NCI-H526 treated with DMSO at 0.1 percent for 48 hours (cell line): ENCODE data around the gene HIC2.
"Not testable (repeated sequence)": the region's sequence is repeated elsewhere in the genome, so short reads cannot be mapped to it uniquely, and the experiment has no call there.

Experiments used
- DNase-seq: peaks from one replicate; lab custom pipeline; 2025; lab: John Stamatoyannopoulos, UW

Gene HIC2

GRCh38 chr22:21417227-21417746 lies at the start of gene HIC2:
Gene HIC2, plus strand, starts transcription at chr22:21417371. Its CDS starts 25,461 bp downstream, at chr22:21442832.
- not testable (repeated sequence) for DNase-seq

- not testable (repeated sequence) for DNase-seq
Observed at GRCh38 chr22:21368603-21369310, 48.4 kb upstream of the HIC2 start.

GRCh38 chr22:21375880-21376279 lies 41.3 kb upstream of the HIC2 start:
- DNase-seq = not testable (repeated sequence)

GRCh38 chr22:21383701-21384467 lies 33.3 kb upstream of the HIC2 start, which contains the start of gene RIMBP3B:
Gene RIMBP3B, plus strand, starts transcription at chr22:21383751. Its CDS starts 108 bp downstream, at chr22:21383859.
- DNase-seq = not testable (repeated sequence)

GRCh38 chr22:21384468-21385357 lies 32.5 kb upstream of the HIC2 start:
- DNase-seq = not testable (repeated sequence)

GRCh38 chr22:21389480-21389879 lies 27.7 kb upstream of the HIC2 start:
- DNase-seq = not testable (repeated sequence)

- not testable (repeated sequence) for DNase-seq
Observed at GRCh38 chr22:21390013-21390412, 27.2 kb upstream of the HIC2 start.

- DNase-seq = not testable (repeated sequence)
Observed at GRCh38 chr22:21394613-21395012, 22.6 kb upstream of the HIC2 start.

- not testable (repeated sequence) for DNase-seq
Observed at GRCh38 chr22:21401197-21401969, 15.8 kb upstream of the HIC2 start.

GRCh38 chr22:21402763-21403314 lies 14.3 kb upstream of the HIC2 start:
- not testable (repeated sequence) for DNase-seq

GRCh38 chr22:21407139-21407538 lies 10.0 kb upstream of the HIC2 start:
- not testable (repeated sequence) for DNase-seq

GRCh38 chr22:21407792-21408191 lies 9.4 kb upstream of the HIC2 start:
- DNase-seq = not testable (repeated sequence)

- DNase-seq = not testable (repeated sequence)
Observed at GRCh38 chr22:21416375-21416774, 796 bp upstream of the HIC2 start.

- not testable (repeated sequence) for DNase-seq
Observed at GRCh38 chr22:21417853-21418252, 682 bp downstream of the HIC2 start.

GRCh38 chr22:21418974-21419638 lies 1.9 kb downstream of the HIC2 start:
- not testable (repeated sequence) for DNase-seq

- not testable (repeated sequence) for DNase-seq
Observed at GRCh38 chr22:21420180-21420763, 3.1 kb downstream of the HIC2 start.

- not testable (repeated sequence) for DNase-seq
Observed at GRCh38 chr22:21424084-21424709, 7.0 kb downstream of the HIC2 start.

GRCh38 chr22:21434378-21435233 lies 17.4 kb downstream of the HIC2 start:
- not testable (repeated sequence) for DNase-seq
